Measurements from ENCODE around the gene C1QTNF8.

The C1QTNF8 gene

GRCh38 chr16:1075546-1075945 lies 20.5 kb downstream of the C1QTNF8 start:
- H3F3A ChIP-seq (ENCODE audit: insufficient read depth, low read length) = no peaks in the 10 kb centered on the region
- TF ChIP-seq, protein P1, sequence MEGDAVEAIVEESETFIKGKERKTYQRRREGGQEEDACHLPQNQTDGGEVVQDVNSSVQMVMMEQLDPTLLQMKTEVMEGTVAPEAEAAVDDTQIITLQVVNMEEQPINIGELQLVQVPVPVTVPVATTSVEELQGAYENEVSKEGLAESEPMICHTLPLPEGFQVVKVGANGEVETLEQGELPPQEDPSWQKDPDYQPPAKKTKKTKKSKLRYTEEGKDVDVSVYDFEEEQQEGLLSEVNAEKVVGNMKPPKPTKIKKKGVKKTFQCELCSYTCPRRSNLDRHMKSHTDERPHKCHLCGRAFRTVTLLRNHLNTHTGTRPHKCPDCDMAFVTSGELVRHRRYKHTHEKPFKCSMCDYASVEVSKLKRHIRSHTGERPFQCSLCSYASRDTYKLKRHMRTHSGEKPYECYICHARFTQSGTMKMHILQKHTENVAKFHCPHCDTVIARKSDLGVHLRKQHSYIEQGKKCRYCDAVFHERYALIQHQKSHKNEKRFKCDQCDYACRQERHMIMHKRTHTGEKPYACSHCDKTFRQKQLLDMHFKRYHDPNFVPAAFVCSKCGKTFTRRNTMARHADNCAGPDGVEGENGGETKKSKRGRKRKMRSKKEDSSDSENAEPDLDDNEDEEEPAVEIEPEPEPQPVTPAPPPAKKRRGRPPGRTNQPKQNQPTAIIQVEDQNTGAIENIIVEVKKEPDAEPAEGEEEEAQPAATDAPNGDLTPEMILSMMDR (IDR thresholded peaks at IDR 0.05; ENCODE audit: low read length) = no peak
- TF ChIP-seq EZH2 (IDR thresholded peaks at IDR 0.05; ENCODE audit: borderline replicate concordance, low read length) = no peak
- no peak overlapping the region for H3K9ac ChIP-seq (ENCODE audit: low read length)
- no peaks in the 10 kb centered on the region for H3K27me3 ChIP-seq (ENCODE audit: insufficient read depth, low read length)
- H4K20me1 ChIP-seq (ENCODE audit: insufficient read depth, low read length) = no peaks in the 10 kb centered on the region
- H3K36me3 ChIP-seq (ENCODE audit: insufficient read depth, low read length) = no peaks in the 10 kb centered on the region
- no peaks in the 10 kb centered on the region for H3K79me2 ChIP-seq (ENCODE audit: insufficient read depth, low read length)
- no peaks in the 10 kb centered on the region for H3K4me1 ChIP-seq (ENCODE audit: insufficient read depth, low read length, severe bottlenecking)
- no peak overlapping the region for H3K4me2 ChIP-seq (ENCODE audit: low read length)
- H3K9me2 ChIP-seq (ENCODE audit: low read depth, low read length) = no peaks in the 10 kb centered on the region
- no peak overlapping the region for H2AFZ ChIP-seq (ENCODE audit: low read length)
- H3K27ac ChIP-seq (ENCODE audit: low read depth, low read length, poor library complexity, severe bottlenecking) = no peak overlapping the region
- H3K9me3 ChIP-seq (ENCODE audit: low read length) = no peaks in the 10 kb centered on the region
- no peak overlapping the region for H3K4me3 ChIP-seq (ENCODE audit: low read depth, low read length, poor library complexity, severe bottlenecking)

- Histone ChIP-seq H4K20me1 (ENCODE audit: insufficient read depth, low read length) (no peaks in the 10 kb centered on the region), H3K9ac (ENCODE audit: low read length) (no peak overlapping the region), H3K27me3 (ENCODE audit: insufficient read depth, low read length) (no peaks in the 10 kb centered on the region), H3K9me2 (ENCODE audit: low read depth, low read length) (no peaks in the 10 kb centered on the region), H3K4me1 (ENCODE audit: insufficient read depth, low read length, severe bottlenecking) (no peaks in the 10 kb centered on the region), H3K4me2 (ENCODE audit: low read length) (no peak overlapping the region), H3K27ac (ENCODE audit: low read depth, low read length, poor library complexity, severe bottlenecking) (no peak overlapping the region), H3K36me3 (ENCODE audit: insufficient read depth, low read length) (no peaks in the 10 kb centered on the region), H3F3A (ENCODE audit: insufficient read depth, low read length) (no peaks in the 10 kb centered on the region), H3K79me2 (ENCODE audit: insufficient read depth, low read length) (no peaks in the 10 kb centered on the region), H3K9me3 (ENCODE audit: low read length) (no peaks in the 10 kb centered on the region), H3K4me3 (ENCODE audit: low read depth, low read length, poor library complexity, severe bottlenecking) (no peak overlapping the region), H2AFZ (ENCODE audit: low read length) (no peak overlapping the region)
- TF ChIP-seq, protein P1 (IDR thresholded peaks at IDR 0.05; ENCODE audit: low read length) = no peak
- TF ChIP-seq EZH2 (IDR thresholded peaks at IDR 0.05; ENCODE audit: borderline replicate concordance, low read length) = no peak
Measured at GRCh38 chr16:1074379-1074649, 21.7 kb downstream of the C1QTNF8 start.

DNA sequence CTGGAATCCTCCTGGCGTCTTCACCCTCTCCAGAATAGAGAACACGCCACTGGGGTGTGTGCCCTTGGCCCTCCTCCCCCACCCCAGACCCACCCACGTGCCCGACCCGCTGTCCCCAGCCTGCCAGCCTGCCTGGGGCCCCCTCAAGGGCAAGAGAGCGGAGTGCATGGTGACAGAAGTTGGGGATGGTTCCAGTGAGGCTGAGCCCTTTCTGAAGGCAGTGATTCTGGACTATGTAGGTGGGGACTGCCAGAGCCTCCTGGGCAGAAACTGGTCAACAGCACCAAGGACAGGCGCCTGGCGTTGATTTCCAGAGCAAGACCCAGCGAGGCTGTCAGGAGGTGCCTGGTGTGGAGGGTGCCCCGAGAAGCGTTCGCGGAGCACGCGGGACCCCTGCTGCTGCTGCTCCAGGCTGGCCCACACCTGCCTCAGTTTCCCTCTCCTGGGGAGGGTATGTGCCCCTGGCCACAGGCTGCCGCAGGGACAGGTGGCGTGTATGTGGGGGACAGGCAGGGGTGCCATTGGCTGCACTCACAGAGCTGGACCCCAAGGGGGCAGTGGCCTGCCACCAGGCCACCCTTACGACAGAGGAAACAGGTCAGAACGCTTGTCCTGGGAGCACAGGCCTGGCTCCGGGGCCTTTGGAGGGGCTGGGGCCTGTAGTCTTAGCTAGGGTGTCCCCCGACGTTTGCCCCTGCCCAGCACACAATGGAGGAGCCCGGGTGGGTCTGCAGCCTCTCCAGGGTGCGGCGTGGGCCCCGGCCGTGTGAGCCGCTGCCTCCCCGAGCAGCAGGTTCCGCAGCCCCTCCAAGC lies 22.3 kb downstream of the C1QTNF8 start:
- no peaks in the 10 kb centered on the region for H3K79me2 ChIP-seq (ENCODE audit: insufficient read depth, low read length)
- no peak overlapping the region for H3K4me3 ChIP-seq (ENCODE audit: low read depth, low read length, poor library complexity, severe bottlenecking)
- H3K9me3 ChIP-seq (ENCODE audit: low read length) = no peaks in the 10 kb centered on the region
- H3K9me2 ChIP-seq (ENCODE audit: low read depth, low read length) = no peaks in the 10 kb centered on the region
- no peaks in the 10 kb centered on the region for H3K36me3 ChIP-seq (ENCODE audit: insufficient read depth, low read length)
- no peak overlapping the region for H3K4me2 ChIP-seq (ENCODE audit: low read length)
- TF ChIP-seq, protein P1 (IDR thresholded peaks at IDR 0.05; ENCODE audit: low read length) = no peak
- no peak for TF ChIP-seq EZH2 (IDR thresholded peaks at IDR 0.05; ENCODE audit: borderline replicate concordance, low read length)
- no peaks in the 10 kb centered on the region for H4K20me1 ChIP-seq (ENCODE audit: insufficient read depth, low read length)
- H3F3A ChIP-seq (ENCODE audit: insufficient read depth, low read length) = no peaks in the 10 kb centered on the region
- H3K4me1 ChIP-seq (ENCODE audit: insufficient read depth, low read length, severe bottlenecking) = no peaks in the 10 kb centered on the region
- H3K27ac ChIP-seq (ENCODE audit: low read depth, low read length, poor library complexity, severe bottlenecking) = no peak overlapping the region
- H2AFZ ChIP-seq (ENCODE audit: low read length) = no peak overlapping the region
- no peak overlapping the region for H3K9ac ChIP-seq (ENCODE audit: low read length)
- H3K27me3 ChIP-seq (ENCODE audit: insufficient read depth, low read length) = no peaks in the 10 kb centered on the region

Measured in OCI-LY1 (cell line).